Loucy (cell line): Measurements from ENCODE around the gene SPTLC1.

Experiments used
- EZH2phosphoT487 ChIP-seq: fragments of 200-600 bp; IDR thresholded peaks from 2 replicates; pipeline ENCODE4 v1.6.1; 2018; ENCODE audit warnings: antibody characterized with exemption, mild to moderate bottlenecking, moderate library complexity, borderline replicate concordance
- TF ChIP-seq, protein P1 (sequence below): fragments of 200-600 bp; sonication (generic); conservative IDR thresholded peaks from 2 replicates; pipeline ENCODE4 v1.5.1; 2014; ENCODE audit warnings: mild to moderate bottlenecking, antibody characterized with exemption, low read length

DNA sequence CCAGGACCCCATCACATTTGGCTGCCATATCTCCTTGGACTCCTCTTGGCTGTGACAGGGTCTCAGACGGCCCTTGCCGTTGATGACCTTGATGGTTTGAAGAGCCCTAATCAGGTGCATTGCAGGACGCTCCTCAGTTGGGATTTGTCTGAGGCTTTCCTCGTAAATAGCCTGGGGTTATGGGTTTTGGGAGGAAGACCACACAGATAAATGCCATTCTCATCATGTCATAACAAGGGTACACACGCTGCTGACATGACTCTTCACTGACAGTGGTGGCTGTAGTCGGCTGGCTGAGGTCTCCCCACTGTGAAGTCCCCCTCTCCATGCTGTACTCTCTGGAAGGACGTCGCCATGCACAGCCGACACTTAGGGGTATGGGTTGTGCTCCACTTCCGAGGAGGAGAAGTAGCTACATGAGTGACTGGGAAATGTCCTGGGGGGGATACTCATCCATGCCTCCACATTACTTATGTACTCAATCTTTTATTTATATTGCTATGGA lies 42.9 kb upstream of the SPTLC1 start:
- TF ChIP-seq, protein P1, sequence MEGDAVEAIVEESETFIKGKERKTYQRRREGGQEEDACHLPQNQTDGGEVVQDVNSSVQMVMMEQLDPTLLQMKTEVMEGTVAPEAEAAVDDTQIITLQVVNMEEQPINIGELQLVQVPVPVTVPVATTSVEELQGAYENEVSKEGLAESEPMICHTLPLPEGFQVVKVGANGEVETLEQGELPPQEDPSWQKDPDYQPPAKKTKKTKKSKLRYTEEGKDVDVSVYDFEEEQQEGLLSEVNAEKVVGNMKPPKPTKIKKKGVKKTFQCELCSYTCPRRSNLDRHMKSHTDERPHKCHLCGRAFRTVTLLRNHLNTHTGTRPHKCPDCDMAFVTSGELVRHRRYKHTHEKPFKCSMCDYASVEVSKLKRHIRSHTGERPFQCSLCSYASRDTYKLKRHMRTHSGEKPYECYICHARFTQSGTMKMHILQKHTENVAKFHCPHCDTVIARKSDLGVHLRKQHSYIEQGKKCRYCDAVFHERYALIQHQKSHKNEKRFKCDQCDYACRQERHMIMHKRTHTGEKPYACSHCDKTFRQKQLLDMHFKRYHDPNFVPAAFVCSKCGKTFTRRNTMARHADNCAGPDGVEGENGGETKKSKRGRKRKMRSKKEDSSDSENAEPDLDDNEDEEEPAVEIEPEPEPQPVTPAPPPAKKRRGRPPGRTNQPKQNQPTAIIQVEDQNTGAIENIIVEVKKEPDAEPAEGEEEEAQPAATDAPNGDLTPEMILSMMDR: no peak
- TF ChIP-seq EZH2phosphoT487: no peak
